Skin epidermis (tissue), 12 donors: ENCODE measurements around the gene SLC28A2.
"Not testable (repeated sequence)": the region's sequence is repeated elsewhere in the genome, so short reads cannot be mapped to it uniquely, and the experiment has no call there.

Experiments
- H3K27ac ChIP-seq, 21 experiments: fragments of 200-600 bp; sonication (generic) in 11 of 21; one replicate each; pipeline ENCODE4 v1.5.0; 2020; ENCODE audit warnings: mild to moderate bottlenecking in 3 of 21, inconsistent platforms in 2 of 21, moderate library complexity in 2 of 21
- H3K4me3 ChIP-seq, 7 experiments: fragments of 200-600 bp; sonication (generic) in 2 of 7; one replicate each; pipeline ENCODE4 v1.5.0; 2020; ENCODE audit warnings: inconsistent platforms in 2 of 7, mild to moderate bottlenecking in 2 of 7, moderate library complexity in 1 of 7

The SLC28A2 gene

GRCh38 chr15:45251888-45252287, at the start of gene SLC28A2:
Gene SLC28A2 (plus strand): TSS chr15:45252234. CDS start chr15:45253216, 982 bp downstream.
- no peak within 1 kb of the TSS for H3K4me3 ChIP-seq

GRCh38 chr15:45203182-45203581, 48.9 kb upstream of the SLC28A2 start:
- Histone ChIP-seq H3K27ac (peak overlapping the region in 2 of 21 experiments; percentile 5 to 7), H3K4me3 (no peak overlapping the region)

More at GRCh38 chr15:45251888-45252287, at the start of gene SLC28A2:
- no peak within 1 kb of the TSS for H3K27ac ChIP-seq

DNA sequence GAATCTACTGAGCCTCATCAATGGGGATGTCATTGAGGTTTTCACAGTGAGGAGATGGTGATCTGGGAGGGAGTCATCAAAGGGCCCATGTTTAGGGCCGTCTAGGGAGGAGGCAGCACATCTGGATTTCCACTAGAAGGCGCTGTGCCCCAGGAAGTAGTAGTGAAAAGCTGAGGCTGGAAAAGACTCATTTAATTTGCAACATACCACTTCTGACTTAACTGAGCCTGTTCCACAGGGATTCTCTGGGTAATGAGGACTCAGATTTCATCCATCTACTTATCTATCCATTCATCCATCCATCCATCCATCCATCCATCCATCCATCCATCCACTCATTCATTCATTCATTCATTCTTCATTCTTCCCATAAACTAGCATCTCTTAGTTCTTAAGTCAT, 46.8 kb upstream of the SLC28A2 start:
- Histone ChIP-seq H3K4me3 (no peak overlapping the region), H3K27ac (no peak overlapping the region)

GRCh38 chr15:45212493-45212892, 39.5 kb upstream of the SLC28A2 start:
- Histone ChIP-seq H3K4me3 (no peak overlapping the region), H3K27ac (no peak overlapping the region)

DNA sequence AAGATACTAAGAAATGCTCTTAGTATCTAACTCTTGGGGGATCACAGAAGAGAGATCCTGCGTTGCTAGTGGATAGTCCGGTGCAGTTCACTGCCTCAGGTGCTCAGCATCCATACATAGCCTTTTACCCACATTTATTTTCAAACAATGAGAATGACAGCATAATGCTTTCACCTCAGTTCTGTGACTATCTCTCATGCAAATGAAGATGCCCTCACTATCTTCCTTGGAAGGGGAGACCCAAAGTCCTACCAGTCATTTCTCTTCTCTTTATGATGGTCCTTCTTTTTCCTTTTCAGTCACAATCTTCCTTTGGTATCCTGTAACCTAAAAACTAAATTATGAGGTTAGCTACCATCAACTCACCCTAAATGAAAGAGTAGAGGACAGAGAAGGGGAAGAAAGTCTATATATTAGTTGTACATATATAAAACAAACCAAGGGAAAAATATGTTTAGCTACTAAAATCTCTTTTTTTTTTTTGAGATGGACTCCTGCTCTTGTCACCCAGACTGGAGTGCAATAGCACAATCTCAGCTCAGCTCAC, 30.9 kb upstream of the SLC28A2 start:
- Histone ChIP-seq H3K4me3 (no peak overlapping the region), H3K27ac (no peak overlapping the region)

DNA sequence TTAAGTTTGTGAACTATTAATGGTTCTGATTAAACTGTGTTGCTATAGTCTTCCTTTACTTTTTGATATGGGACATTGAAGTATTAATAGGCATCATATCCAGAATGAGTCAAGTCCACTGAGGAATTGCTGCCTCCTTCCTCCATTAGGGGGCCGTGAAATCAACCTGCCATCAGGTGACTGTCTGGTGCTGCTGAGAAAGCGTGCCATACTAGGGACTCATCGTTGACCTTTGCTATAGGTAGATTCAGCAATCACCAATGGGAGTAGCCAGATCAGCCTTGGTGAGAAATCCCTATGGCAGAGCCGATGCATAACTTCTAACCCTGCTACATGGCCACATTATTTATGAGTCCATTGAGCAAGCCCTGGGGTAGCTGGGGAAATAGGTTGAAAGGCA, 30.1 kb upstream of the SLC28A2 start:
- no peak overlapping the region for H3K27ac ChIP-seq
- no peak overlapping the region for H3K4me3 ChIP-seq

GRCh38 chr15:45224621-45225217, 27.3 kb upstream of the SLC28A2 start:
- H3K27ac ChIP-seq = no peak overlapping the region
- H3K4me3 ChIP-seq = no peak overlapping the region

GRCh38 chr15:45225506-45226273, 26.3 kb upstream of the SLC28A2 start:
- Histone ChIP-seq H3K4me3 (no peak overlapping the region), H3K27ac (no peak overlapping the region)

DNA sequence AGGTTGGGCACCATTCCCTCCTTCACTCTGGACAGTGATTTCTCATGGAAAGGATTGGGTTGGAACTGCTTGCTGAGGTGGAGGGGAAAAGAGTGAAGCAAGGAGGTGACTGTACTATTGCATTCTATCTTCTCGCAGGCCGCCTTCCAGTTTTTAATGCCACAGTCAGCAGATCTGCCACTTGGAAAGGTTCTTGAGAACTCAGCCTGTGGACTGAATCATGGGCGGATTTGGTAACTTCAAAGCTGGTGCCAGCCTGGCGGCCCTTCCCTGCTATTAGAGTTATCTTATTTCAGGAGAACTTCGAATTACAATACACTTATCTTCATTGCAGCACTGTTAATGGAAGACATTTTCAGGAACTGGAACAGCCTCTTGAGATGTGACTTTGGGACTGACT, 23.1 kb upstream of the SLC28A2 start:
- Histone ChIP-seq H3K27ac (peak overlapping the region in 2 of 21 experiments; percentile 22 to 38), H3K4me3 (no peak overlapping the region)

DNA sequence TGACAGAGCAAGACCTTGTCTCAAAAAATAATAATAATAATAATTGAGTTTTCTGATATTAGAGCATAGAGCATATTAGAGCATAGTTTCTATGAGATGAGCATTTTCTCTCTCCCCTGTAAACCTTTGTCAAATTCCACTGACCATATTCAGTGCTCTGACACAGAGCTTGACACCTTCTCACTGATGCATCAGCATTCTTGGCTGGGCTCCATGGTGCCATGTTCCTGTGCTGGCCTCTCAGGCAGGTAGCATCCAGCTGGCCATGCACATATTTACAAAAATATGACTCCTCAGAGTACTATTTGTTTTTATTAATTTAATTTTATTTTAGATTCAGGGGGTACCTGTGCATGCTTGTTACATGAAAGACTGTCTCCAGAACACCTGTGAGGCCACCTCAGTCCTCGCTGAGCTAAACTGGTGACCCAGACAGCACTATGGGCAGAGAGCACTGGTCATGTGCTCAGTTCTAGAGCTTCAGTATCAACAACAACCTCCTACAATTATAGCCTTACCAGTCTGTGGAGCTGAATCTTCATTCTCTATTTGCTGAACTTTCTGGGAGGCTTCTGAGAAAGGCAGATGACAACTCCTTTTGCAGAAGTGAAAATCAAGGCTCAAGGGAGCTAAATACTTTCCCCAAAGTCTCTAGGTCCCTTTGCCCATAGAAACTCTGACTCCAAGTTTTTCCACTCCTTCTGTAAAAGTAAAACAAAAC, 21.6 kb upstream of the SLC28A2 start:
- H3K4me3 ChIP-seq = no peak overlapping the region
- H3K27ac ChIP-seq = no peak overlapping the region

DNA sequence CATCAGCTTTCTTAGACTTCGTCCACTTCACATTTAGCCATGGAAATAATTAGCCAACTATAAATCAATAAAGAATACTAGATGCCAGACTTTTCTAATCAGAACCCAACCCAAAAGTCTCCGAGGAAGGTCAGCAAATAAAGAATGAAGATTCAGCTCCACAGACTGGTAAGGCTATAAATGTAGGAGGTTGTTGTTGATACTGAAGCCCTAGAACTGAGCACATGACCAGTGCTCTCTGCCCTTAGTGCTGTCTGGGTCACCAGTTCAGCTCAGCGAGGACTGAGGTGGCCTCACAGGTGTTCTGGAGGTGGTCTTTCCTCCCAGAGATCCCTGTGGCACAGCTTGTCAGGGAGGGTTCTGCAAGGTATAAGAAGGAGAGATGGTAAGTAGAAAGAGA, 20.9 kb upstream of the SLC28A2 start:
- Histone ChIP-seq H3K27ac (no peak overlapping the region), H3K4me3 (no peak overlapping the region)

- Histone ChIP-seq H3K27ac (no peak overlapping the region), H3K4me3 (no peak overlapping the region)
Measured at GRCh38 chr15:45231864-45232562, 20.0 kb upstream of the SLC28A2 start.

DNA sequence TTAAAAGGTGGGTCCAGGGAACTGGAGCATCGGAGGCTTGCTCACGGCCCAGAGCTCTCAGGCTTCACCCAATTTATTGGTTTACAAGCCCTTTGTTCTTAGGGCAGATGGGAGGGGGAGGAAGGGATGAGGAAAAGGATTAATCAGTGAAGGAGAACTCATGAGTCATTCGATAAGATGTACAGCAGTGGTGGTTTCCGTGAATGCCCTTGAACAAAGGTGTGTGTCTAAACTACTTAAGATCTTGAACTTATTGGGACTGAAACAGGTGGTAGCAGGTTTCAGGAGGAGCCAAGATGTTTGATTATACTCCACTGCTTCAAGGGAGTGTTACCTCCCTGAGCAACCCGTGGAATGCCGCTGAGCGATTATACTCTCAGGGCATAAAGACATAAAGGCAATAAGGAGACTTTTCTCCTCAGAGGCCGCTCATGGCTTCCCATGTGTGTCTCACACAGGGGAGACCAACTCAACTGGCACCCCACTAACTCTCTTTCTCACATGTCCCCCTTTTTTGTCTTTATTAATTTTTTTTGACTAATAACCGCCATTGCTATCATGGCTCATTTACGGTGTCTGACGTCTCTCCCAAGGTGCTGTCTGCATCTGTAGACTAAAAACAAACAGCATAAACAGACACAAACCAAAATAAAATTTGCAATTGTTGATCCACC, 17.3 kb upstream of the SLC28A2 start:
- Histone ChIP-seq H3K4me3 (no peak overlapping the region), H3K27ac (no peak overlapping the region)

GRCh38 chr15:45236806-45237205, 15.2 kb upstream of the SLC28A2 start:
- H3K27ac ChIP-seq = not testable (repeated sequence)

GRCh38 chr15:45242289-45242688, 9.7 kb upstream of the SLC28A2 start:
- Histone ChIP-seq H3K4me3 (no peak overlapping the region), H3K27ac (no peak overlapping the region)

More at GRCh38 chr15:45236806-45237205, 15.2 kb upstream of the SLC28A2 start:
- H3K4me3 ChIP-seq = not testable (repeated sequence)

DNA sequence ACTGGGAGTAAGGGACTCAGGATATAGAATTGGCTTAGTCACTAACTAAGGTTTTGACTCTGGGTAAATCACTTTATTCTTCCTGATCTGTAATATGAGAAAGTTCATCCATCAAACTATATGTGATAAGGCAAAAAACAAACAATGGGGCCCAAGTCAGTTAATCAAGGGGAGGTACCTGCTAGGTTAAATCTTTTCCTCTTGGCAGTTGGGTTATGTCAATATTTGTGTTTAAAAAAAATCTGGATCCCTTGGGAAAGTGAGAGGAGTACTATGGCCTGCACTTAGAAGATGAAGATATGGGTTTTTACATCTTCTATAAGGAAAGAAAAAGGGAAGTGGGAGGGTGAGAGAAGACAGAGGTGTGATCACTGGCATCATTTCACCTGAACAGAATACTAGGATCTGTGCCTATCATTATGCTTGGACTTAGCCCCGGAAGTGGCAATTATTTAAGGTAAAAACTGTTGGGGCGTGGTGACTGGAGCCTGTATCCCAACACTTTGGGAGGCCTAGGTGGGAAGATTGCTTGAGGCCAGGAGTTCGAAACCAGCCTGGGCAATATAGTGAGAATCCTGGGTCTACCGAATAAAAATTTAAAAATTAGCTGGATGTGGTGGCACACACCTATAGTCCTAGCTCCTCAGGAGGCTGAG, 2.8 kb upstream of the SLC28A2 start:
- Histone ChIP-seq H3K4me3 (no peak overlapping the region), H3K27ac (no peak overlapping the region)

DNA sequence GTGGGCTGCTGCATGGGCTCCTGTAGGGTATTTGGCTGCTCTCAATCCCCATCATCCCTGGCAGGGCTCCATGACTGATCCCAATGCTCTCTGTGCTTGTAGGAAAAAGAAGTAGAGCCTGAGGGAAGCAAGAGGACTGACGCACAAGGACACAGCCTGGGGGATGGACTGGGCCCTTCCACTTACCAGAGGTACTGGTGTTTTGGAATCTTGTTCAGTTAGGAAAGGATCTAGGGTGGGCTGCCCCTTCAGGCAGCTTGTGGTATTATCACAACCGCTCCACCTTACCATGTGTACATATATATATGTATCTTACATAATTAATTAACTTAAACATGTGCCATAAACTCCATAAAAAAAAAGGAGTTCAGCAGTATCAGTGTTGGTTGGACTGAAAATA, 1.3 kb downstream of the SLC28A2 start:
- no peak overlapping the region for H3K27ac ChIP-seq
- H3K4me3 ChIP-seq = no peak overlapping the region

GRCh38 chr15:45254405-45254804, 2.4 kb downstream of the SLC28A2 start:
- no peak overlapping the region for H3K4me3 ChIP-seq
- no peak overlapping the region for H3K27ac ChIP-seq

- not testable (repeated sequence) for H3K4me3 ChIP-seq, H3K27ac ChIP-seq
Measured at GRCh38 chr15:45254824-45255223, 2.8 kb downstream of the SLC28A2 start.
